Neural cell (in vitro differentiated cells): Measurements from ENCODE around the gene OLFML2B. TPM values are rescaled to one million over a fixed set of nuclear protein-coding genes. Genes with fewer than 3 reads are reported as not detected.

Experiments
- H2AFZ ChIP-seq: fragments of 200-600, 300-800 bp; sonication (generic), shearing (Covaris generic); 2 replicates; pipeline ENCODE4 v1.6.0; 2014; ENCODE audit warnings: low read depth, mild to moderate bottlenecking, antibody characterized with exemption, low read length, moderate library complexity
- H3F3A ChIP-seq: fragments of 200-600 bp; shearing (Covaris generic); 2 replicates; pipeline ENCODE4 v1.6.1; 2016; ENCODE audit warnings: mild to moderate bottlenecking, moderate library complexity, mixed read lengths, antibody characterized with exemption, low read length; ENCODE audit not compliant: insufficient read depth, poor library complexity, severe bottlenecking
- H3K27ac ChIP-seq: fragments of 200-600, 300-800 bp; sonication (generic), shearing (Covaris generic); 2 replicates; pipeline ENCODE4 v1.5.1; 2014; ENCODE audit warnings: mild to moderate bottlenecking, low read length, moderate library complexity
- H3K27me3 ChIP-seq: fragments of 300-800, 200-600 bp; sonication (generic), shearing (Covaris generic); 2 replicates; pipeline ENCODE4 v1.6.0; 2014; ENCODE audit warnings: mild to moderate bottlenecking, low read depth, low read length, moderate library complexity; ENCODE audit not compliant: insufficient read depth
- H3K36me3 ChIP-seq: fragments of 300-800, 200-600 bp; sonication (generic), shearing (Covaris generic); 2 replicates; pipeline ENCODE4 v1.5.1; 2014; ENCODE audit warnings: mild to moderate bottlenecking, antibody characterized with exemption, low read length, moderate library complexity; ENCODE audit not compliant: insufficient read depth
- H3K4me2 ChIP-seq: fragments of 300-800, 200-600 bp; sonication (generic), shearing (Covaris generic); 2 replicates; pipeline ENCODE4 v1.6.0; 2014; ENCODE audit warnings: mild to moderate bottlenecking, low read length
- H3K4me3 ChIP-seq: fragments of 300-800, 200-600 bp; sonication (generic), shearing (Covaris generic); 2 replicates; pipeline ENCODE4 v1.5.1; 2014; ENCODE audit warnings: mild to moderate bottlenecking, low read length, moderate library complexity
- H3K79me2 ChIP-seq: fragments of 200-600 bp; shearing (Covaris generic); replicated peaks from 2 replicates; pipeline ENCODE4 v1.6.0; 2014; ENCODE audit warnings: mild to moderate bottlenecking, low read length, moderate library complexity; ENCODE audit not compliant: insufficient read depth
- H3K9ac ChIP-seq: fragments of 300-800, 200-600 bp; sonication (generic), shearing (Covaris generic); 2 replicates; pipeline ENCODE4 v1.6.1; 2016; ENCODE audit warnings: mild to moderate bottlenecking, low read length, mixed read lengths
- H3K9me2 ChIP-seq: fragments of 200-600 bp; shearing (Covaris generic); 2 replicates; pipeline ENCODE4 v1.6.1; 2016; ENCODE audit warnings: mild to moderate bottlenecking, low read length, mixed read lengths; ENCODE audit not compliant: insufficient read depth
- H3K9me3 ChIP-seq: fragments of 200-600, 300-800 bp; sonication (generic), shearing (Covaris generic); 2 replicates; pipeline ENCODE4 v1.6.1; 2016; ENCODE audit warnings: mild to moderate bottlenecking, mixed run types, low read length, moderate library complexity, mixed read lengths
- H4K20me1 ChIP-seq: fragments of 200-600 bp; shearing (Covaris generic); 2 replicates; pipeline ENCODE4 v1.6.1; 2016; ENCODE audit warnings: mild to moderate bottlenecking, mixed run types; ENCODE audit not compliant: insufficient read depth
- CTCF ChIP-seq: fragments of 450-650 bp; IDR thresholded peaks from 2 replicates; pipeline ENCODE4 v1.5.1; 2014; ENCODE audit warnings: antibody characterized with exemption, mild to moderate bottlenecking, moderate library complexity; ENCODE audit not compliant: poor library complexity, severe bottlenecking
- EP300 ChIP-seq: fragments of 450-650 bp; conservative IDR thresholded peaks from 2 replicates; pipeline ENCODE4 v1.6.1; 2014; ENCODE audit warnings: antibody characterized with exemption, mild to moderate bottlenecking, moderate library complexity; ENCODE audit not compliant: poor library complexity, severe bottlenecking
- EZH2 ChIP-seq: fragments of 200-600, 300-800 bp; shearing (Covaris generic), sonication (generic); IDR thresholded peaks from 2 replicates; pipeline ENCODE4 v1.6.1; 2014; ENCODE audit warnings: antibody characterized with exemption, low read length, borderline replicate concordance, mild to moderate bottlenecking; ENCODE audit not compliant: insufficient read depth, poor library complexity, severe bottlenecking
- MXI1 ChIP-seq: fragments of 450-650 bp; conservative IDR thresholded peaks from 2 replicates; pipeline ENCODE4 v1.6.1; 2014; ENCODE audit warnings: antibody characterized with exemption, mild to moderate bottlenecking; ENCODE audit not compliant: poor library complexity, severe bottlenecking
- POLR2AphosphoS5 ChIP-seq: IDR thresholded peaks from 2 replicates; pipeline ENCODE4 v1.6.1; 2012
- RAD21 ChIP-seq: fragments of 450-650 bp; conservative IDR thresholded peaks from 2 replicates; pipeline ENCODE4 v1.6.1; 2014; ENCODE audit warnings: antibody characterized with exemption, mild to moderate bottlenecking, moderate library complexity
- REST ChIP-seq: IDR thresholded peaks from 2 replicates; pipeline ENCODE4 v1.6.1; 2012; ENCODE audit warnings: borderline replicate concordance
- SMC3 ChIP-seq: fragments of 450-650 bp; conservative IDR thresholded peaks from 2 replicates; pipeline ENCODE4 v1.6.1; 2014; ENCODE audit warnings: antibody characterized with exemption, mild to moderate bottlenecking, moderate library complexity; ENCODE audit not compliant: poor library complexity
- TAF1 ChIP-seq: IDR thresholded peaks from 2 replicates; pipeline ENCODE4 v1.6.1; 2012; ENCODE audit warnings: low read depth
- polyA plus RNA-seq: library from polyadenylated mRNA; depleted of rRNA; stranded (reverse); fragments of >200 nt; gene quantifications from 2 replicates; pipeline ENCODE4 v1.2.3, GENCODE V29; 2014

Gene OLFML2B
- polyA plus RNA-seq, 1 donor from 2014 or later: 0.78 TPM

- no peaks in the 10 kb centered on the region for H3K27me3 ChIP-seq
- H2AFZ ChIP-seq: no peak overlapping the region
- TF ChIP-seq REST (no peak), EP300 (no peak), RAD21 (no peak), TAF1 (no peak), EZH2 (no peak)
- no peak overlapping the region for H3K4me3 ChIP-seq
- no peaks in the 10 kb centered on the region for H3K9me3 ChIP-seq
- H4K20me1 ChIP-seq: no peaks in the 10 kb centered on the region
- H3K79me2 ChIP-seq: no peaks in the 10 kb centered on the region
- no peaks in the 10 kb centered on the region for H3K36me3 ChIP-seq
- no peak overlapping the region for H3K9ac ChIP-seq
- H3K27ac ChIP-seq: no peak overlapping the region
- H3K4me2 ChIP-seq: no peak overlapping the region
- H3K9me2 ChIP-seq: no peaks in the 10 kb centered on the region
- no peaks in the 10 kb centered on the region for H3F3A ChIP-seq
Measured at GRCh38 chr1:161972828-161973227, 50.8 kb downstream of the OLFML2B start.

GRCh38 chr1:161970633-161971032 lies 53.0 kb downstream of the OLFML2B start:
- Histone ChIP-seq H3F3A (no peaks in the 10 kb centered on the region), H3K36me3 (no peaks in the 10 kb centered on the region), H4K20me1 (no peaks in the 10 kb centered on the region), H3K27ac (no peak overlapping the region), H3K9me3 (no peaks in the 10 kb centered on the region), H3K4me2 (no peak overlapping the region), H3K27me3 (no peaks in the 10 kb centered on the region), H3K9me2 (no peaks in the 10 kb centered on the region), H2AFZ (no peak overlapping the region), H3K9ac (no peak overlapping the region), H3K79me2 (no peaks in the 10 kb centered on the region), H3K4me3 (no peak overlapping the region)
- TF ChIP-seq SMC3 (no peak), MXI1 (no peak), EP300 (no peak), CTCF (no peak), REST (no peak), POLR2AphosphoS5 (no peak), EZH2 (no peak), TAF1 (no peak), RAD21 (no peak)
